ENCODE data around the gene KRT4.

DNA sequence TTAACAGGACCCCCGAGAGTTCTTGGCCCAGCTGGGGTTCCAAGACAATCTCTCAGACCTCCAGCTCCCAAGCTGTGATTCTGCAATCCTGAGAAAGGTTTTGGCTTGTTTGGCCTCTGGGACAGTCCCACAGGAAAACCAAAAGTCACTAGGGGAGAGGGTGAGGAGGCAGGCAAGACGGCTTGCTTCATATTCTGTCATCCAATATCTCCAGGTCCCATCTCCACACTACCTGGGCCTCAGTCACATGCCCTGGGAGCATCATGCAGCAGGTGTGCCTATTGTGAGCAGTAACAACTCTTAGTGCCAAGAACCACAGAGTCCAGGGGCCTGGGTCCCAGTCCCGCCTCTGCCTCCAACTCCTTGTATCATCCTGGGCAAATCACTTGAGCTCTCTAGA, 18.5 kb upstream of the KRT4 start:
- TF ChIP-seq, protein P1, sequence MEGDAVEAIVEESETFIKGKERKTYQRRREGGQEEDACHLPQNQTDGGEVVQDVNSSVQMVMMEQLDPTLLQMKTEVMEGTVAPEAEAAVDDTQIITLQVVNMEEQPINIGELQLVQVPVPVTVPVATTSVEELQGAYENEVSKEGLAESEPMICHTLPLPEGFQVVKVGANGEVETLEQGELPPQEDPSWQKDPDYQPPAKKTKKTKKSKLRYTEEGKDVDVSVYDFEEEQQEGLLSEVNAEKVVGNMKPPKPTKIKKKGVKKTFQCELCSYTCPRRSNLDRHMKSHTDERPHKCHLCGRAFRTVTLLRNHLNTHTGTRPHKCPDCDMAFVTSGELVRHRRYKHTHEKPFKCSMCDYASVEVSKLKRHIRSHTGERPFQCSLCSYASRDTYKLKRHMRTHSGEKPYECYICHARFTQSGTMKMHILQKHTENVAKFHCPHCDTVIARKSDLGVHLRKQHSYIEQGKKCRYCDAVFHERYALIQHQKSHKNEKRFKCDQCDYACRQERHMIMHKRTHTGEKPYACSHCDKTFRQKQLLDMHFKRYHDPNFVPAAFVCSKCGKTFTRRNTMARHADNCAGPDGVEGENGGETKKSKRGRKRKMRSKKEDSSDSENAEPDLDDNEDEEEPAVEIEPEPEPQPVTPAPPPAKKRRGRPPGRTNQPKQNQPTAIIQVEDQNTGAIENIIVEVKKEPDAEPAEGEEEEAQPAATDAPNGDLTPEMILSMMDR (IDR thresholded peaks at IDR 0.05; ENCODE audit: poor library complexity, severe bottlenecking), result no peak
- TF ChIP-seq MXI1 (conservative IDR thresholded peaks at IDR 0.05; ENCODE audit: poor library complexity, severe bottlenecking), result no peak
- no peak for TF ChIP-seq TAF1 (IDR thresholded peaks at IDR 0.05; ENCODE audit: low read depth)
- no peak for TF ChIP-seq SMC3 (conservative IDR thresholded peaks at IDR 0.05; ENCODE audit: poor library complexity)
- TF ChIP-seq POLR2AphosphoS5 (IDR thresholded peaks at IDR 0.05), result no peak

Data from neural cell (in vitro differentiated cells).